ENCODE results near the gene NTHL1.

Gene NTHL1

GRCh38 chr16:2091547-2092255 lies 44.1 kb upstream of the NTHL1 start:
- ChIA-PET POLR2A (no interaction called here), CTCF (no interaction called here)
- TF ChIP-seq, protein P1, sequence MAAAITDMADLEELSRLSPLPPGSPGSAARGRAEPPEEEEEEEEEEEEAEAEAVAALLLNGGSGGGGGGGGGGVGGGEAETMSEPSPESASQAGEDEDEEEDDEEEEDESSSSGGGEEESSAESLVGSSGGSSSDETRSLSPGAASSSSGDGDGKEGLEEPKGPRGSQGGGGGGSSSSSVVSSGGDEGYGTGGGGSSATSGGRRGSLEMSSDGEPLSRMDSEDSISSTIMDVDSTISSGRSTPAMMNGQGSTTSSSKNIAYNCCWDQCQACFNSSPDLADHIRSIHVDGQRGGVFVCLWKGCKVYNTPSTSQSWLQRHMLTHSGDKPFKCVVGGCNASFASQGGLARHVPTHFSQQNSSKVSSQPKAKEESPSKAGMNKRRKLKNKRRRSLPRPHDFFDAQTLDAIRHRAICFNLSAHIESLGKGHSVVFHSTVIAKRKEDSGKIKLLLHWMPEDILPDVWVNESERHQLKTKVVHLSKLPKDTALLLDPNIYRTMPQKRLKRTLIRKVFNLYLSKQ (tag by site-specific recombination; IDR thresholded peaks at IDR 0.05; ENCODE audit: borderline replicate concordance), result no peak
- TF ChIP-seq SCRT2 (tag by site-specific recombination; IDR thresholded peaks at IDR 0.05), result peak; percentile 74; the same call in 1 of the 2 replicates
- H3K4me3 ChIP-seq (ENCODE audit: low read depth, low read length), result no peak overlapping the region
- H3K9me3 ChIP-seq (ENCODE audit: control insufficient read depth, insufficient read depth, low read depth, low read length), result no peaks in the 10 kb centered on the region
- no peak overlapping the region for H3K27ac ChIP-seq (ENCODE audit: extremely low read depth, low read depth, low read length)
- H3K4me1 ChIP-seq (ENCODE audit: control insufficient read depth, insufficient read depth, low read length), result no peaks in the 10 kb centered on the region
- peaks cover 0 to 89% of the 10 kb centered on the region in 2 experiments; a peak in 1 of 3 replicates for H3K36me3 ChIP-seq (ENCODE audit: control insufficient read depth in 2 of 2, insufficient read depth in 1 of 2, low read length in 2 of 2)

- Histone ChIP-seq H3K4me3 (ENCODE audit: low read depth, low read length) (no peak overlapping the region), H3K36me3 (ENCODE audit: control insufficient read depth in 2 of 2, insufficient read depth in 1 of 2, low read length in 2 of 2) (peaks cover 0 to 92% of the 10 kb centered on the region in 2 experiments; a peak in 1 of 3 replicates), H3K9me3 (ENCODE audit: control insufficient read depth, insufficient read depth, low read depth, low read length) (no peaks in the 10 kb centered on the region), H3K27ac (ENCODE audit: extremely low read depth, low read depth, low read length) (no peak overlapping the region), H3K4me1 (ENCODE audit: control insufficient read depth, insufficient read depth, low read length) (no peaks in the 10 kb centered on the region)
- POLR2A ChIA-PET, result no interaction called here
- TF ChIP-seq ZNF341 (tag by site-specific recombination; IDR thresholded peaks at IDR 0.05; ENCODE audit: low read depth) (no peak), ZSCAN4 (tag by site-specific recombination; IDR thresholded peaks at IDR 0.05) (no peak), ZNF302 (tag by site-specific recombination; IDR thresholded peaks at IDR 0.05; ENCODE audit: low read depth) (no peak), ZNF18 (tag by site-specific recombination; IDR thresholded peaks at IDR 0.05) (no peak), ZFP41 (tag by site-specific recombination; IDR thresholded peaks at IDR 0.05; ENCODE audit: borderline replicate concordance) (no peak), ZNF391 (tag by site-specific recombination; IDR thresholded peaks at IDR 0.05; ENCODE audit: borderline replicate concordance, low read depth) (no peak), ZNF529 (tag by site-specific recombination; IDR thresholded peaks at IDR 0.05; ENCODE audit: insufficient replicate concordance) (no peak), ZNF555 (tag by site-specific recombination; conservative IDR thresholded peaks at IDR 0.05) (no peak), ZNF585B (tag by site-specific recombination; IDR thresholded peaks at IDR 0.05) (no peak), ZNF416 (tag by site-specific recombination; IDR thresholded peaks at IDR 0.05) (no peak)
- TF ChIP-seq, protein P2, sequence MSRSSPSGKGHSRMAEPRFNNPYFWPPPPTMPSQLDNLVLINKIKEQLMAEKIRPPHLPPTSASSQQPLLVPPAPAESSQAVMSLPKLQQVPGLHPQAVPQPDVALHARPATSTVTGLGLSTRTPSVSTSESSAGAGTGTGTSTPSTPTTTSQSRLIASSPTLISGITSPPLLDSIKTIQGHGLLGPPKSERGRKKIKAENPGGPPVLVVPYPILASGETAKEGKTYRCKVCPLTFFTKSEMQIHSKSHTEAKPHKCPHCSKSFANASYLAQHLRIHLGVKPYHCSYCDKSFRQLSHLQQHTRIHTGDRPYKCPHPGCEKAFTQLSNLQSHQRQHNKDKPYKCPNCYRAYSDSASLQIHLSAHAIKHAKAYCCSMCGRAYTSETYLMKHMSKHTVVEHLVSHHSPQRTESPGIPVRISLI (tag by site-specific recombination; IDR thresholded peaks at IDR 0.05), result no peak
- CTCF ChIA-PET, result interaction anchor here (0.6 kb wide), 1 partner anchor 24 kb away, joined by 6 read pairs; no protein-coding TSS in a partner anchor
Measured at GRCh38 chr16:2090777-2091546, 43.3 kb upstream of the NTHL1 start.

GRCh38 chr16:2090481-2090776 lies 42.8 kb upstream of the NTHL1 start:
- Histone ChIP-seq H3K9me3 (ENCODE audit: control insufficient read depth, insufficient read depth, low read depth, low read length) (no peaks in the 10 kb centered on the region), H3K4me1 (ENCODE audit: control insufficient read depth, insufficient read depth, low read length) (no peaks in the 10 kb centered on the region), H3K27ac (ENCODE audit: extremely low read depth, low read depth, low read length) (no peak overlapping the region), H3K36me3 (ENCODE audit: control insufficient read depth in 2 of 2, insufficient read depth in 1 of 2, low read length in 2 of 2) (peaks cover 0 to 92% of the 10 kb centered on the region in 2 experiments; a peak in 1 of 3 replicates), H3K4me3 (ENCODE audit: low read depth, low read length) (no peak overlapping the region)
- ChIA-PET POLR2A (no interaction called here), CTCF (interaction anchor here (0.6 kb wide), 1 partner anchor 24 kb away, joined by 6 read pairs; no protein-coding TSS in a partner anchor)
- no peak for TF ChIP-seq ZNF426 (tag by site-specific recombination; IDR thresholded peaks at IDR 0.05)
- no peak for TF ChIP-seq SCRT2 (tag by site-specific recombination; IDR thresholded peaks at IDR 0.05)
- no peak for TF ChIP-seq OSR2 (tag by site-specific recombination; IDR thresholded peaks at IDR 0.05)
- TF ChIP-seq WT1 (tag by site-specific recombination; IDR thresholded peaks at IDR 0.05), result no peak
- TF ChIP-seq MEIS1 (CRISPR knock-in tag; IDR thresholded peaks at IDR 0.05; ENCODE audit: borderline replicate concordance), result no peak
- TF ChIP-seq, protein P3, sequence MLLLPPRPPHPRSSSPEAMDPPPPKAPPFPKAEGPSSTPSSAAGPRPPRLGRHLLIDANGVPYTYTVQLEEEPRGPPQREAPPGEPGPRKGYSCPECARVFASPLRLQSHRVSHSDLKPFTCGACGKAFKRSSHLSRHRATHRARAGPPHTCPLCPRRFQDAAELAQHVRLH (tag by site-specific recombination; IDR thresholded peaks at IDR 0.05), result no peak
- TF ChIP-seq, protein P4, sequence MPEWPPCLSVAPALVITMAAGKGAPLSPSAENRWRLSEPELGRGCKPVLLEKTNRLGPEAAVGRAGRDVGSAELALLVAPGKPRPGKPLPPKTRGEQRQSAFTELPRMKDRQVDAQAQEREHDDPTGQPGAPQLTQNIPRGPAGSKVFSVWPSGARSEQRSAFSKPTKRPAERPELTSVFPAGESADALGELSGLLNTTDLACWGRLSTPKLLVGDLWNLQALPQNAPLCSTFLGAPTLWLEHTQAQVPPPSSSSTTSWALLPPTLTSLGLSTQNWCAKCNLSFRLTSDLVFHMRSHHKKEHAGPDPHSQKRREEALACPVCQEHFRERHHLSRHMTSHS (tag by site-specific recombination; IDR thresholded peaks at IDR 0.05), result no peak
- no peak for TF ChIP-seq ZBTB1 (tag by site-specific recombination; IDR thresholded peaks at IDR 0.05)
- TF ChIP-seq ZNF664 (tag by site-specific recombination; IDR thresholded peaks at IDR 0.05), result no peak
- no peak for TF ChIP-seq ZNF174 (tag by site-specific recombination; IDR thresholded peaks at IDR 0.05)
- TF ChIP-seq ZNF112 (tag by site-specific recombination; IDR thresholded peaks at IDR 0.05), result no peak
- TF ChIP-seq PRDM1 (tag by site-specific recombination; IDR thresholded peaks at IDR 0.05), result no peak
